HG03520 (cell line): ENCODE data around the gene BPIFB4.
"Not testable (repeated sequence)": the region's sequence is repeated elsewhere in the genome, so short reads cannot be mapped to it uniquely, and the experiment has no call there.

Experiments
- ATAC-seq: cut with Tn5 transposase; IDR thresholded peaks from one replicate; pipeline ENCODE4 v1.9.1; 2021; ENCODE audit warnings: mild to moderate bottlenecking, moderate library complexity; ENCODE audit not compliant: unreplicated experiment

BPIFB4 gene

DNA sequence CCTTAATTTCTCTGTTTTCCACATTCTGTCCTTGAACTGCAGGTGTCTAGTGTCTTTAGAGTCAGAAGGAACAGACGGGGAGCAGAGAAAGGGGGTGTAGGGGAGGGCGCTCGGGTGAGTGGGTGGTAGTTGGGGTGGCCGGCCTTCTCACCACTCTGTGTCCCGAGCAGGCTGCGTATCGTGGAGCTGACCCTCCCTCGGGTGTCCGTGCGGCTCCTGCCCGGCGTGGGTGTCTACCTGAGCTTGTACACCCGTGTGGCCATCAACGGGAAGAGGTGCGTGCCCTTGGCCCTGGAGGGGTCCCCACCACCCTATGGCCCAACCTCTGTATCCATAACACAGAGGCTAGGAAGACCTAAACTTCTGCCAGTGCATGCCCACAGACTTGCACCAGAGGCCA is 5.3 kb downstream of the BPIFB4 start:
- ATAC-seq: no peak

DNA sequence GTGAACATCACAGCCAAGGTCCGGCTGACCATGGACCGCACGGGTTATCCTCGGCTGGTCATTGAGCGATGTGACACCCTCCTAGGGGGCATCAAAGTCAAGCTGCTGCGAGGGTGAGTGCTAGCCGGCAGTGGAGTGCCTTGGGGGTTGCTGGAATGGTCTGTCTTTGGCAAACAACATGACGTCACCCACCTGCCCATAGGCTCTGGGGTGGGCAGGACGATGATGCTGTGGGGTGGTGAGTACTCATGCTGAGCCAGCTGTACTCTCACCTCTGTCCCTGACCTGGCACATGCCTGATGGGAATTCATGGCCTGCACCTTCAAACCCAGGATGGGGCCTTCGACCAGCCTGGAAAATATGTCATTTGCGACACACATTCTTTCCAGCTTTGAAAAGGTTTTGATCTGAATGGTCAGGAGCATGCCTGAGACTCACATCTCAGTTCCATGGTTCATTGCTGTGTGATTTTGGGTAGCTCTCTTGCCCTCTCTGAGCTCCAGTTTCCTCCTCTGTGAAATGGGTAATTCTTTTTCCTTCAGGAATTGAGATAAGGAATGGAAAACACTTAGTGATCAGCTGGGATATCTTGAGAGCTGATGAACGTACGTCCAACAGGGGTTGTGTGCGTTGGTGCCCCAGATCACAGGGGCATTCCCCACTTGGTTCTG is 6.7 kb downstream of the BPIFB4 start:
- ATAC-seq: no peak

GRCh38 chr20:33091147-33091546 is 11.7 kb downstream of the BPIFB4 start:
- ATAC-seq: no peak

- no peak for ATAC-seq
These were observed 12.2 kb downstream of the BPIFB4 start for GRCh38 chr20:33091693-33092092.

DNA sequence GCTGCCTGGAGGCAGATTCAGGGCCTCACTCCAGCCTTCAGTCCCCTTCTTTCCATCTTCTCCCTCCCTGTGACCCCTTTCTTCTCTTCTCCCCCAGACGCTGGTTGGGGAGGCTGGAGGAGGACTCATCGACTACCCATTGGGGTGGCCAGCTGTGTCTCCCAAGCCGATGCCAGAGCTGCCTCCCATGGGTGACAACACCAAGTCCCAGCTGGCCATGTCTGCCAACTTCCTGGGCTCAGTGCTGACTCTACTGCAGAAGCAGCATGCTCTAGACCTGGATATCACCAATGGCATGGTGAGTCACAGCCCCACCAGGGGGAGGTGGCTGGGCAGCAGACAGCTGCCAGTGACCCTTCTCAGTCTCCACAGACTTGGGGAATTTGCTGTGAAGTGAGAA is 12.9 kb downstream of the BPIFB4 start:
- ATAC-seq: no peak

GRCh38 chr20:33093074-33093473 is 13.6 kb downstream of the BPIFB4 start:
- ATAC-seq: no peak

DNA sequence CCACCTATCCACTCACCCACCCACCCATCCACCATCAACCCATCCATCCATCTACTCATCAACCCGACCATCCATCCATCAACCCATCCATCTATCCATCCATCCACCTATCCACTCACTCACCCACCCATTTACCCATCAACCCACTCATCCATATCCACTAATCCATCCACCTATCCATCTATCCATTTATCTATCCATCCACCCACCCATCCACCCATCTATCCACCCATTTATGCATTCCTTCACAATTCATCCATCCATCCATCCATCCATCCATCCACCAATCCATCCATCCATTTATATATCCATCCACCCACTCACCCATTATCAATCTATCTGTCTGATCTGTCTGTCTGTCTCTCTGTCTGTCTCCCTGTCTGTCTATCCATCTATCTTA is 14.1 kb downstream of the BPIFB4 start:
- ATAC-seq: no peak

- no peak for ATAC-seq
These were observed 15.8 kb downstream of the BPIFB4 start for GRCh38 chr20:33095249-33095648.

DNA sequence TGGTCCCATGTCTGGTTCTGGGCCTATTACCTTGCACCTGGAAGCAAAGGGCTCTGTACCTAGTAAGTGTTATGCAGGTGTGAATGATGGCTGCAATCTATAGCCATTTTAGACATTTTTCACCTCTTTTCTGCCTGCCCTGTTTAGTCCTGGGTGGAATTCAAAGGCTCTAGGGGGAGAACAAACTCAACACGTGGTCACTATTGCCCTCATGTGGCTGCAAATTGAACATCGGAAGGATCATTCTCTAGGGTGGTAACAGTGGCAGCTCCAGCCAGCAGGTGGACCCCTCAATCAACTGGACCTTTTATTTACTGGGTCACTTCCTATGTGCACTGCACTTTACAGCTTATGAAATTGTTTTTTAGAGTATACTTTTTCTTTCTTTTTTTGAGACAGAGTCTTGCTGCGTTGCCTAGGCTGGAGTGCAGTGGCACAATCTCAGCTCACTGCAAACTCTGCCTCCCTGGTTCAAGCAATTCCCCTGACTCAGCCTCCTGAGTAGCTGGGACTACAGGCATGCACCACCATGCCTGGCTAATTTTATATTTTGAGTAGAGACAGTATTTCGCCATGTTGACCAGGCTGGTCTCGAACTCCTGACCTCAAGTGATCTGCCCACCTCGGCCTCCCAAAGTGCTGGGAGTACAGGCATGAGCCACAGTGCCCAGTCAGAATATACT is 16.6 kb downstream of the BPIFB4 start:
- ATAC-seq: not testable (repeated sequence)

DNA sequence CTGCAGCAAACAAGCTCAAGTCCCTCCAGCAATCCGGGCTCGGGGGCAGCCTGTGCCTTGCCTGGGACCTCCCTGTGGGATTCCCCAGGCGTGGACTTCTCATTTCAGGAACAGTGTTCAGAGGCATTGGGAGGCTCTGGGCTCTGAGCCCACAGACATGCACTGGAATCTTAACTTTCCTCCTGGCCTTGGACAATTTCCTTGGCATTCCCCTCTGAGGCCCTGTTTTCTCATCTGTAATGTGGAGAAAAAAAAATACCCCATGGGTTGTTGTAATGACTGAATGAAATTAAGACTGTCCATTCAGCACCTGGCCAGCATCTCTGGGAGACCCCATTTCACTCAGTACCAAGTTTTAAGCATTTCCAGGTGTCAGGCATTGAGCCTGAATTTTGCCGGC is 17.6 kb downstream of the BPIFB4 start:
- ATAC-seq: no peak

GRCh38 chr20:33099843-33100538 is 20.5 kb downstream of the BPIFB4 start:
- ATAC-seq: no peak

DNA sequence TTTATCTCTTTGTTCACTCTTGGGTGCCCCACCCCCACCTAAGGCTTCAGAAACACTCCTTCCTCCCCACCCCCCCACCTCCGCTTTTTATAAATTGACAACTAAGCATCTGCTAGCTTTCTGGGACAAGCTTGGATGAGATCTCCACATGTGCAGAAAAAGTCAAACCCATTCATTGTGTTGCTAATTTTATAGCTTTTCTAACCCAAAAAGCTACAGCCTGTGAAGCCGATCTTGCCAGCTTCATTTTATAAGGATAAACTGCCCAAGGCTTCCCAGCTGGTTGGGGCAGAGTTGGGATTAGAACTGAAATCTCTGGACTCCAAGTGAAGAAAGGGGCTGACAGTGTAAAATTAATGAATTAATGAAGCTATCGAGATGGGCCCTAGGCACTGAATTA is 24.1 kb downstream of the BPIFB4 start:
- no peak for ATAC-seq

GRCh38 chr20:33104336-33104735 is 24.9 kb downstream of the BPIFB4 start:
- no peak for ATAC-seq

- ATAC-seq: no peak
These were observed 26.0 kb downstream of the BPIFB4 start for GRCh38 chr20:33105316-33105924.

GRCh38 chr20:33106058-33106620 is 26.7 kb downstream of the BPIFB4 start:
- ATAC-seq: not testable (repeated sequence)

DNA sequence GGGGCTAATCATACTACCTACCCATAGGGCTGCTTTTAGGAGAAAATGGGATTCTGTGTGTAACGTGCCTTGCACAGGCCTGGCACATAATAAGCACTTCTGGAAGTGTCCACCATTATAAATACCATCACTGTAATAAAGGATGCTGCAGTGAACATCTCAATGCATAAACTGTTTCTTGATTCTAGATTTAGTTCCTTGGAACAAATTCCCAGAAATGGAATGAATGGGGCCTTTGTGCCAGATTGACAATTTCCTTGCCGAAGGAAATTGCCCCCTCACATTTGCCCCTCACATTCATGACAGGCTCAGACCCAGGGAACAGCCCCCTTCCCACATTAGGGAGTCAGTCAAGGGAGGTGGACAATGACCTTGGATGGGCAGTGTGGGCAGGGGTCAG is 29.2 kb downstream of the BPIFB4 start:
- no peak for ATAC-seq

DNA sequence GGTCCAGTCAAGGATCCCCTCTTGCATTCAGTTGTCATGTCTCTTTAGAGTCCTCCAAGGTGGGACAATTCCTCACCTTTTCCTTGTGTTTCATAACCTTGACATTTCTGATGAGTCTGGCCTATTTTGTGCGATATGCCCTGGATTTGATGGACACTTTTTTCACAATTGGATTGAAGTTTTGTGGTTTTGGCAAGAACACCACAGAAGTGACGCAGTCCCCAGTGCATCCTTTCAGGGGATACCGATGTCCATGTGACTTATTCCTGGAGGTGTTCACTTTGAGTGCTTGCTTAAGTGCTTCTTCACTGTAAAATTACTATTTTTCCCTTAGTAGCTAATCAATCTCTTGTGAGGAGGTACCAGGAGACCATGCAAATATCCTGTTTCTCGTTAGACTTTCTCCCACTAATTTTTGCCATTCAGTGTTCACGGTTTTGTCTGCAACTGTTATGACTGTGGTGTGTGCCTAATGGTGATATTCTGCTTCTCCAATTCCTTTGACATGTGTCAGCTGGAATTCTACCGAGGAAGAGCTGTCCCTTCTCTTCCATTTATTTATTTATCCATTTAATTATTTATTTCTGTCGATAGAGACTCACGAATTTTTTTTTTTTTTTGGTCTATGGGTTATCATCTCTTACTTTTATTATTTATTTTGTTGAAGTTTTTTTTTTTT is 30.8 kb downstream of the BPIFB4 start:
- no peak for ATAC-seq

GRCh38 chr20:33111306-33111705 is 31.9 kb downstream of the BPIFB4 start:
- ATAC-seq: no peak

DNA sequence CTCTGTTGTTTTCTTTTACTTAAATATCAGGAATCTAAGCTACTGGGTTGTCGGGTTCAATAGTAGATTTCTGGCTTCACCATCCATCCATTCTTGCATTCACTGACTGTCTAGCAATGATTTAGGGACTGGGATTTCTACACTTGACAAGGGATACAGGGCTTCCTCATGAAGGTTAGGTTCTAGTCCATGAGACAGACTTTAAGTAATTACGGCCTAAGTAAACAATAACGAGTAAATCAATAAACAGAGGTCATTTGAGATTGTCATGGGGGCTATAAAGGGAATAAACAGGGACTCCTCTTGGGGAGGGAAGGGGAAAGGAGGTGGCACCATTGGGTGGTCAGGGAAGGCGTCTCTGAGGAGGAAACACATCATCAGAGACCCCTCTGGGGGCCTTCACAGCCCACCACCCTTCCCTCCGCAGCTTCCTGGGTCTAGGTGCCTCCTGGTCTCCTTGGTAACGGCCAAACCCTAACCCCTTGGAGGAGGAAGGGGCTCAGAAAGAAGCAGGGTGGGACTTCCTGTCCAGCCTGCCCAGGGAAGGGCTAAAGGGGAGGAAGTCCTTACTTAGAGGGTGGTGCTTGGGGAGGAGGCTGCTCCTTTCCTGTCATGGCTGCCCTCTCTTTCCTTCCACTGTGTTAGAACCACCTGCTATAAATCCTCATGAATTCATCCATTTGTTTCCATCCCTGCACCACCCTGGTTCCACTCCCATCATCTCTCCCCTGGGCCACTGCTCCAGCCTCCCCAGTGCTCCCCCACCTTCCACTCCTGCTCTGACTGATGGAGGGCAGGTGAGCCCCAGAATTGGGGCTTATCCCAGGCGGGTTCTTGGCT is 33.3 kb downstream of the BPIFB4 start:
- ATAC-seq: no peak

DNA sequence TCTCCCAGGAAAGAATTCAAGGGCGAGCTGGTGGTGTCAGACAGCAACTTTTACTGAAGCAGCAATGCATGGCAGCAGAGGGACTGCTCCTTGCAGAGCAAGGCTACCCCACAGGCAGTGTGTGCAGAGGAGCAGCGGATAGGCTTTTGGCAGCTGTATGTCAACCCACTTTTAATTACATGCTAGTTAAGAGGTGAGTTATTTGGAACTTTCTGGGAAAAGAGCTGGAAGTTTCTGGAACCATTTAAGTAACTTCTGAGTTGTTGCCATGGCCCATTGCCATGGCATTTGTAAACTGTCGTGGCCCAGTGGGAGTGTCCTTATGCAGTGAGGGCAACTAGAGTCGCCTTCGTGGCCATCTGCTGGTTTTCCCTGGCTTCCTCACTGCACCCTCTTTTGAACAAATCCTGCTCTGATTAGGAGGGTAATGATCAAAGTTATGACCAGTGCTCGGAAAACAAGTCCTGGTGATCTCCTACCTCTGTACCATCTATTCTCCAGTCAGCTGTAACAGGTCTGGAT is 34.0 kb downstream of the BPIFB4 start:
- ATAC-seq: no peak
